ENCODE measurements around the gene TLR3.
"Not testable (repeated sequence)": the region's sequence is repeated elsewhere in the genome, so short reads cannot be mapped to it uniquely, and the experiment has no call there.

DNA sequence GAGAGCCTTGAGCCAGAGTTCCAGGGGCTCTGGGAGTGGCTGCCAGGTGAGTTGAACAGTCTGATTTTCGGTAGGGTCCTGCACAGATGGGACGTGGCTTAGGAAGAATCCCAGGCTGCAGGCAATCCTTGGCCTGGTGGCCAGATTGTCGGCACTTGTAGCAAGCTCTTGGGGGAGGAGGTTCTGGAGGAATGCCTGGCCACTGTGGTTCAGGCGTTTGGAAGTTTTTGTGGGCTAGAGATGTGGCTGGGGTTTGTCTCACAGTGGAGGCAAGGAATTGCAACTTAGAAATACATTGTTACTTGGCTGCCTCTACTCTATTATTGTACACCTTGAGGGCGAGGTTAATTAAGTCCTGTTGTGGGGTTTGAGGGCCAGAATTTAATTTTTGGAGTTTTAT is 21.5 kb upstream of the TLR3 start:
- TF ChIP-seq, protein P1, sequence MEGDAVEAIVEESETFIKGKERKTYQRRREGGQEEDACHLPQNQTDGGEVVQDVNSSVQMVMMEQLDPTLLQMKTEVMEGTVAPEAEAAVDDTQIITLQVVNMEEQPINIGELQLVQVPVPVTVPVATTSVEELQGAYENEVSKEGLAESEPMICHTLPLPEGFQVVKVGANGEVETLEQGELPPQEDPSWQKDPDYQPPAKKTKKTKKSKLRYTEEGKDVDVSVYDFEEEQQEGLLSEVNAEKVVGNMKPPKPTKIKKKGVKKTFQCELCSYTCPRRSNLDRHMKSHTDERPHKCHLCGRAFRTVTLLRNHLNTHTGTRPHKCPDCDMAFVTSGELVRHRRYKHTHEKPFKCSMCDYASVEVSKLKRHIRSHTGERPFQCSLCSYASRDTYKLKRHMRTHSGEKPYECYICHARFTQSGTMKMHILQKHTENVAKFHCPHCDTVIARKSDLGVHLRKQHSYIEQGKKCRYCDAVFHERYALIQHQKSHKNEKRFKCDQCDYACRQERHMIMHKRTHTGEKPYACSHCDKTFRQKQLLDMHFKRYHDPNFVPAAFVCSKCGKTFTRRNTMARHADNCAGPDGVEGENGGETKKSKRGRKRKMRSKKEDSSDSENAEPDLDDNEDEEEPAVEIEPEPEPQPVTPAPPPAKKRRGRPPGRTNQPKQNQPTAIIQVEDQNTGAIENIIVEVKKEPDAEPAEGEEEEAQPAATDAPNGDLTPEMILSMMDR (IDR thresholded peaks at IDR 0.05): not testable (repeated sequence)
- TF ChIP-seq POLR2A, EP300 (IDR thresholded peaks at IDR 0.05): not testable (repeated sequence)

Measured in sigmoid colon (tissue), 4 donors.